Activated CD4-positive, alpha-beta T cell treated with anti-CD3 and anti-CD28 coated beads for 24 hours (primary cell): ENCODE data around the gene NMT1.
"Not testable (repeated sequence)": the region's sequence is repeated elsewhere in the genome, so short reads cannot be mapped to it uniquely, and the experiment has no call there.

Experiments used
- DNase-seq, 2 donors: peaks; one replicate each; pipeline ENCODE4 v3.0.0-alpha.2; 2020; ENCODE audit warnings: low read depth in 2 of 2

Gene NMT1

DNA sequence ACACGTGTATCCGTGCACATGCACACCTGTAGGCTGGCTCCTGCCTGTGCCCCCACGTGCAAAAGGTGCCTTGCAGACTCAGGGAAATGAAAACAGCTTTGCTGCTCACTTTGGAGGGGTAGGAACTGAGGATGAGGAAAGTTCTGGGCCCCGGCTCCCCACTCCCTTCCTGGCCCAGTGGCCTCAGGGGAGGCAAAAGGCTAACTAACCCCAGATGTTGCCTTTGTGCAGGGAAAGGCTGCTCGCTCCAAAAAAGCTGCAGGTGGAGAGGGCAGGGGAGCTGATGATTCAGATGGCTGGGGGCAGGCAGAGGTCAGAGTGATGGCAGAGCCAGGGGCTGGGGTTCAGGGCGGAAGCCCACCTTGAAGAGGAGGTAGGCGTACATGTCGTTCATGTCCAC is 58.8 kb downstream of the NMT1 start:
- no peak for DNase-seq

DNA sequence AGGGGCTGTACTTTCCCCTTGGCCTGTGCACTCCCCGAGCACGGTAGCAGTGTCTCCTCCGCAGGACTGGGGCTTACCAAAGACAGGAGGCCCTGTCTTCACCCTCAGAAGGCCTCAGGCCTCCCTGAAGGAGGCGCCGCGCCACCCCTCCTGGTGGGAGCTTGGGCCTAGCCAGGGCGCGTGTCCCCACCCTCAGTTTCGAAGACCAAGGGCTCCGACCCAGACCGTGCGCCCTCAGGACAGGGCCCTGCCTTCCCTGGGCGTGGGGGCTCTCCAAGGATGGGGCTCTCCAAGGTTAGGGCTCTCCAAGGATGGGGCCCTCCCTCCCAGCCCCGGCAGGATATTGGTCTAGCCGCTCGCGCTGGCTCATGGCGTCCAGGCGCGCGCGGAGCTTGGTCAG is 59.4 kb downstream of the NMT1 start:
- no peak for DNase-seq

DNA sequence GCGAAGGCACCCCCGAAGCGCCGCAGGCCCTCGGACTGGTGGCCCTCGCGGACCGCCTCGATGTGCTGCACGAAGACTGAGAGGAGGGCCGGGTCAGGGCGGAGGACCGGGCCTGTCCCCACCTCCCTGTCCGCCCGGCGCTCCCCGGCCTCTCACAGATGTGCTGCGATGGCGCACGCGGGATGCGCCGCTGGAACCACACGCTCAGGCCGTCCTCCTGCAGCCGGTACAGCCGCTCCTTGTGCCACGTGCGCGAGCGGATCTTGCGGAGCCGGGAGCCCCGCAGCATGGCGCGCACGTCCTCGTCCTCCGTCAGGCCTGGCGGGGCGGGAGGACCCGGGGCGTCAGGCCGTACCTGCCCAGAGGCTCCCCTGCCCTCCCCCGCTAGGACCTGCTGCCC is 59.9 kb downstream of the NMT1 start:
- no peak for DNase-seq

DNA sequence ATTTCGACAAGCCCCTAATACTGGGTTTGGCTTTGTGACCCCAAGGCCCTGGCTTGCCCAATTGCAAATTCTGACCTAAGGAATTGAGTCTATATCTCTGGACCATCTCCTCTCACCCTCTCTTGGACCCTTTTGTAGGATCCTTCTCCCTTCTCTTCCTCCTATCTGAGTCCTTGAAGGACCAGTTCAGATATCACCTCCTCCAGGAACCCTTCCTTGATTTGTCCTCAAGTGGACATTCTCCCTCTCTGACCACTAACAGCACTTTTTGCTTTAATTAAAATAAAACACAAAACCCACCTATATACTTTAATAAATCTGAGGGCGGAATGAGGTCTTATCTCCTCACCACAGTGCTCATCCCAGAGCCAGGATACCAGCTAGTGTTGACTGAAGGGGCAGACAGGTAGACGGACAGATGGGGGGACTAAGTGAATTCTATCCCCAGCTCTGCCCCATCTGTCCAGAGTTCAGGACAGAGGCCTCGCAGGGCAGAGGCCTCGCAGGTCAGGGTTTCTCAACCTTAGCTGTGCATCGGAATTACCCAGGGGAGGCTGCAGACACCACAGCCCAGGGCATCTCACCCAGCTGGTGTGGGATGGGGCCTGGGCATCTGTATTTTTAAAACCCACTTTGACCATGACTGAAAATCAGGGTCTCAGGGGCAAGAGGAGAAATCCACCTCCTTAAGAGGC is 62.1 kb downstream of the NMT1 start:
- DNase-seq, result no peak

DNA sequence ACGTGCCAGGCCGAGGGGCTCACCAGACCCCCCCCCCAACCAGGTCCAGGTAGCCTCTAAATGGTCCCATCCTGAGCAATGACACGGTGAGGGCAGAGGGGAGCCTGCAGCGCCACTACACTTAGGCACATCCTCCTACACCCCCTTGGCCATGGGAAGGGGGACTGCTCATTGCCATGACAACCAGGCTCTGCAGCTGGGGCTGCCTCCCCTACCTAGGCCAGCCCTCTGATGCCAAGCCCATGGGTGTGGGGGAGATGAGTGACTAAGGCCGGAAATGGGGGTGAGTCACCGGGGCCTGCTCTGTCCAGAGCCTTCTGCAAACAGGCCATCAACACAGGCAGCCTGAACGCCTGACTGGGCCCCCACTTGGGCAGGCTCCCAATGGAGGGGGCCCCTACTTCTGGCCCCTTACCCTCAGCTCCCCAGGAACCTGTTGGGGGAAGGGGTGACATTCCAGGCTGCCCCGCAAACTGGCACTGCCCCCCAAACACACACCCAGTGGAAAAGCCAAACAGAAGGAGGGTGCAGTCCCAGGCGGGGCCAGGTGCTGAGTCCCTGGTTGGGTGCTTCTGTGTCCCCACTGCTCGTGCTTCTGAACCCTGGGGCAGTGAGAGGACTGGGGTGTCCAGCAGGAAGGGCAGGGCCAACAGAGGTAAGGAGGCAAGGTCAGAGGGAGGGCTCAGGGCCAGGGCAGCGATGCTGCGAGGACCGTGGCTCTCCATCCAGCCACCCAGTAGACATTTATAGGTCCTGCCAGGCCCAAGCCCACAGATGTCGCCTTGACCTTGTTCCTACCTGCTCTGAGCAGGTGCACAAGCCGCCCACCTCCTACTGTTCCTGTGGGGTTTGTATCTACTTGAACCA is 63.0 kb downstream of the NMT1 start:
- no peak for DNase-seq

DNA sequence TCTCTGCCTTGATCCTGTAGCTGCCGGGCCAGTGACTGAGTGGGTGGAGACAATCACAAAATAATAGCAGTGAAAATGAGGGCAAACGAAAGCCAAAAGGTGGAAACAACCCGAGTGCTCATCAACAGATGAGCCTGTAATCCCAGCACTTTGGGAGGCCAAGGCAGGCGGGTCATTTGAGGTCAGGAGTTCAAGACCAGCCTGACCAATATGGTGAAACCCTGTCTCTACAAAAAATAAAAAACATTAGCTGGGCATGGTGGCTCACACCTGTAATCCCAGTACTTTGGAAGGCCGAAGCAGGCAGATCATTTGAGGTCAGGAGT is 63.6 kb downstream of the NMT1 start:
- DNase-seq, result not testable (repeated sequence)

DNA sequence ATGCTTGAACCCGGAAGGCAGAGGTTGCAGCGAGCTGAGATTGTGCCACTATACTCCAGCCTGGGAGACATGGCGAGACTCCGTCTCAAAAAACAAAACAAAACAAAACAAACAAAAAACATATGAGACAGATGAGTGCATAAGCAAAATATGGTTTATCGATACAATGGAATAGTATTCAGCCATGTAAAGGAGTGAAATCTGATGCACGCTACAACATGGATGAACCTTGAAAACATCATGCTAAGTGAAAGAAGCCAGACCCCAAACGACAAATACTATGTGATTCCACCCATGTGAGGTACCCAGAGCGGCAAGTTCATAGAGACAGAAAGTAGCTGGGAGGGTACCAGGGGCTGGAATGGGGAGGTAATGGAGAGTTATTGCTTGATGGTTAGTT is 64.4 kb downstream of the NMT1 start:
- no peak for DNase-seq

DNA sequence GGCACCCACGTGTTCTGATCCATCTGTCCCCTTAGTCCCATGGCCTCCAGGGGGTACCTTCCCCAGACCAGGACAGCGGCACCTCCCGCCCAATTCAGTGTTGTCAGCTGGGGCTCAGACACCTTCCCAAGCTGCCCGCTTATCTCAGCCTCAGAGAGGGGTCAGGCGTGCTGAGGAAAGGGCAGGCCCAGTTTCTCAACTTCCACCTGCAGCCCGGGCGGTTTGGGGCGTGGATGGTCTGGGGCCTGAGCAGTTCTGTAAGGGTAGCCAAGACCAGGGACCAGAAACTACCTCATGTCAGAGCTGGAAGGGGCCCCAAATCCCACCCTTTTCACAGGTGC is 66.1 kb downstream of the NMT1 start:
- no peak for DNase-seq

DNA sequence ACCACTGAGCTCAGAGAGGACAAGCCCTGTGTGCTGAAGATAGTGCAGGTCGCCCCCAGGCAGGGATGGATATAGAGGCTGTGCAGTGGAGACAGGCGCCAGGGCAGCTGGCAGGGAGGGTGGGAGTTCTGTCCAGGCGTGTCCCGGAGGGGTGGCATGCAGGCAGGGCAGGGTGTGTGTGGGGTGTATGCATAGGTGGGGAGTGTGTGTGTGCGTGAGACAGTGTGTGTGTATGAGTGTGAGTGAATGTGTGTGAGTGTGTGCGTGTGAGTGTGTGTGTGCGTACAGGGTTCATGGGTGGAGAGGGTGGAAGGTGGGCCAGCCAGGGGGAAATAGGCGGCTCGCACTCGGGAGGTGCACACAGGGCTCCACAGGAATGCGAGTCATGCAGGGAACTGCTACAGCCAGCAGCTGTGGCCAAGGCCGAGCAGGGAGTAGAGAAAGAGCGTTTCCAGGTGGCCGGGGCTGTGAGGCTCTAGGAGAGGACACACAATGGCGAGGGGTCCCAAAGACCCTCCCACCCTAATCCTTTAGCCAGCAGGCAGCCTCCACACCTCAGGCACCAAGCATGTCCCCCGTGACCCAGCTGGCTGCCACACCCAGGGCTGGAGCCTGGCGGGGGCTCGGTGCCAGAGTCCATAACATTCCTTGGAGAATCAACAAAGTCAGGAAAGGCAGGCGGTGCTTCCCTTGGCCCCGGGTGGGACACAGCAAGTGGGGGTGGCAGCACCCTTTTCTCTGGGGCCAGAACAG is 66.6 kb downstream of the NMT1 start:
- DNase-seq, result no peak

DNA sequence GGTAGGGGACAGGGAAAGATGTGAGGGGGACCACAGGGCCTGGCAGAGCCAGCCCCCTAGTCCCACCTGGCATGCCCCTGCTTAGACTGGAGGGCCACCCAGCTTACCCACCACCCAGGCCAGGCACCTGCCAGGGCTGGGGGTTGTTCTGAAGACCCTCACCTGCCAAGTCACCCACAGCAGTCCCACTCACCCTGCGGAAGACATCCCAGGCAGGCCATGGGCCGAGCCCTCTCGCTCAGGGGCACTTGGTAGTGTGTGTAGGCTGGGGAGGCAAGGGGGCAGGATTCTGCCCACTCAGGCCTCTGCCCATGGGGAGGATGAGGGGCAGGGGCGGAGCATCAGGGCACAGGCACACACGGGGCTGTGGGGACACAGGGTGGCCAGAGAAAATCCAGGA is 67.2 kb downstream of the NMT1 start:
- DNase-seq, result no peak

DNA sequence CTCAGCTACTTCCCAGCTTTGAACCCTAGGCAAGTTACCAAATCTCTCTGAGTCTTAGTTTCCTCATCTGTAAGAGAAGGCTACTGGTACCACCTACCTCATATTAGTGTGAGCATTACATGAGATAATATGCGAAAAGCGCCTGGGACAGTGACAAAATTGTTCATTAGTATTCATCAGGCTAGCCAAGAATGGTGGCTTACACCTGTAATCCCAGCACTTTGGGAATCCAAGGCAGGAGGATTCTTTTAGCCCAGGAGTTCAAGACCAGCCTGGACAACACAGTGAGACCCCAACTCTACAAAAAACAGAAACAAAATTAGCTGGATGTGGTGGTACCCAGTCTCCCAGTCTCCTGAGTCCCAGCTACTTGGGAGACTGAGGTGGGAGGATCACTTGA is 67.9 kb downstream of the NMT1 start:
- DNase-seq, result no peak

DNA sequence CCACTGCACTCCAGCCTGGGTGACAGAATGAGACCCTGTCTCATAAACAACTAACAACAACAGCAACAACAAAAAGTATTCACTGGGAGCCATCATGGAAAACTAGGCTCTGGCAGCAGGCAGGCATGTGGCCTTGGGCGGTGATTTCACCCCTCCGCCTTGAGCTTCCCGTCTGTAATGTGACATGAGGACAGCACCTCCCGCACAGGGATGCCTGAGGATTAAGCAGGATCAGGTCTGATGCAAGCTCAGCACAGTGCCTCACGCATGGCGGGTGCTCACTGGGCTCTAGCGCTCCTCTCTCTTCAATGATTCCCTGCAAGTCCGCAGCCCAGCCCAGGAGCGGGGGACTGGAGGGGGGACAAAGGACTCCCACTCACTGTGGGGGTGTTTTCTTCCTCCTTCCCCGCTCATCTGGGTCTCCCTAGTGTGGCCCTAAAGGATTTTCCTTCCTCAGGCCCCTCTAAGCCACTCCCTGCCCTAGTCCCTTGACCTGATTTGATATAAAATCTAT is 68.4 kb downstream of the NMT1 start:
- no peak for DNase-seq

DNA sequence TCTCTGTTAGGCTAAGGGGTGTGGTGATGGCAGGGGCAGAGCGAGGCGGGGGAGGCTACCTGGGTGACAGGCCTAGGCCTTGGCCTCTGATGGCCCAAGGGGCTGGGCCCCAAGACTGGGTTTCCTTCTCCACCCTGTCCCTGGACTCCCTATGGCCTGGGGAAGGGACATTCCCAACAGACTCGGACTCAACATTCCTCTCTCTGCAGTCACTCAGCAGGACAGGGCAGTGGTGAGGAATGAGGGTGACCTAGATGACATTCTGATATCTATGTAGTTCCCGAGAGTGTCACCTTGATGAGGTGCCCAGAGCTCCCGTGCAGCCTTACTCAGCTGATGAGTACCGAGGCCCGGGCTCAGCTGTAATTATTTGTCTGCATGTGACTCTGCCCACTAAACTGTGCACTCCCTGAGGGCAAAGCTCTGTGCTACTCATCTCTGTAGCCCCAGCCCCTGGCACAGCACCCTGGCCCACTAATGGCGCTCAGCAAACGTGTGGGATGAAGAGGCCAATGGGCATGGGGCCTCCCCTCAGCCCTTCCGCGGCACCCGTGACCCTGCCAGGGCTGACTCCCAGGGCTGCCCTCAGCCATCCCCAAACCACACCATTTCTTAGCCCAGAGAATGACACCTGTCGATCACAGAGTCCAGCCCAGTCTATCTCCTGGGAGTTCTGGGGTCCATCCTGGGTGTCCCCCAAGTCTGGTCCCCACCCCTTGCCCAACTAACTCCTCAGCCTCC is 69.0 kb downstream of the NMT1 start:
- no peak for DNase-seq

DNA sequence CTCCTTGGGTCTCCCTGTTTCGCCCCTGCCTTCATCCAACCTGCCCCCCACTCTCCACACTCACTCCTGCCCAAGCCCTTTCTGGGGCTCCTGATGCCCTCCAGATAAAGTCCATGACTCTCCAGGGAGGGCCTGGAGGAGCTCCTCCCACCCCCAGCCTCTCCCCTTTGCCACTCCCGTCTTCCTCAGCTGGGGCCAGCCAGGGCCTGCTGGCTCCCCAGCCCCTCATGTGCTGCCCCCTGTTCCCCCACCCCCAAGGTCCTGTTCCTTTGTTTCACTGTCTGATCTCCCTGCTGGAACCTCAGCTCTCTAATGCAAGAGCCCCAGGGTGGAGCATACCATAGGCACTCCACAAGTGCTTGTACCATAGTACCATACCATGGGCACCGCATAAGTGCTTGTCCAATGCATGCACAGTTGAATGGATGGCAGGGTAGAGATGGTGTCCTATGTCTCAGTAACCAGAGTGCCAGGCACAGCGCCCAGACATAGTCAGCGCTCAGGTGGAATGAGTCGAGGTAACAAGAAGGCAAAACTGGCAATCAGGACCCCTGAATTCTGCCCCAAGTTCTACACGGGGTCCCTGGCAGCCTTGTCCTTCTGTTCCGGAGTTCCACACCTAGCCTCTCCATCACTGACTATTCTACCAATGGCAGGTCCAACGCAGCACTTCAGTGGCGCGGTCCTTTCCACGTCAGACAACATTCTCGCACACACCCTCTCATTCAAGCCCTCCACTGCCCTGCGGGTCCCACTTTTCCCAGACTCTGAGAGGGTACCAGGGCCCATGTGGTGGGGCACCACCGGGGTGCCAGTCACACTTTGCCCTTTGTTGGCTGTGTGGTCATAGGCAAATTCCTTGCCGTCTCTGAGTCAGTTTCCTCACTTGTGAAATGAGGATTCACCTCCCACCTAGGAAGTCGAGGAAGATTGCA is 69.8 kb downstream of the NMT1 start:
- no peak for DNase-seq

DNA sequence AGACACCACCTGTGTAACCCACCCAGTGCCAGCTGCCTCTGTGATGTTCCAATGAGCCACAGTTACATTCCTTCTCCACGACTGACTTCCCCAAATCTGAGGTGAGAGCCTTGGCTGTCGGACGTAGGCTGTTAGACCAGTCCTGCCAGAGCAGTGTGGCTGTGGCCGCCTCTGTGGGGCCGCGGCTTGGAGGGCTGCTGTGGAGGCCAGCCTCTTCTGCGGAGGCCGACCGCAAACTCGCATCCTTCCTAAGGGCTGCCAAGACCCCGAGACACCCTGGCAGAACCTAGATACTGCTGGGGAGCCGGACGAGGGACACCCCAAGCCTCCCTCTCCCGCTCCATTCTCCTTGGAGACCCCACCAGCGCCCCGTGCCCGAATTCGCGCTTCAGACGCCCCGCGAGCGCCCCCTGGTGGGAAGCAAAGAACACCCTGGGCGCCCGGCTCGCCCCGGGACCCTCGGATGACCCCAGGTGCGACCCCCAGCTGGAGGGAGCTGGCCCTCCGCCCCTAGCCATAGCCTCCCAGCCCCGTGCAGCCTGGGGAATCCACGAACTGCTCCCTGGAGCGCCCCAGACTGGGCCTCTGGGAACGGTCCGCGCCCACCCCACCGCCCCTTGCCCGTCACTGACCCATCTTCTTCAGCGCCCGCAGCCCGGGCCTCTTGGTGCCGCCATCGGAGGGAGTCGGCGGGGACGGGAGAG is 70.7 kb downstream of the NMT1 start:
- DNase-seq, result peak in 1 of 2 donors; percentile 38

DNA sequence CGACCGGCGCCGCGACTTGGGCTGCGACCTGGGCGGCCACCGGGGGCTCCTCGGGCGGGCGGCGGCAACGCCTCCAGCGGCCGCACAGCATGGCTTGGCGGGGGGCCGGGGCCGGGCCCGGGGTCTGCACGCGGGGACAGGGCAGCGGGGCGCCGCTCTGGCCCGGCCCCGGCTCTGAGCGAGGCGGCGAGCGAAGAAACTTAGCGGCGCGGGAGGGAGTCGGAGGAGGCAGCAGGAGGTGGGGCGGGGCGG is 71.1 kb downstream of the NMT1 start, which contains the start of gene PLCD3:
Gene PLCD3, minus strand, starts transcription at position 196 of the 252 bp plus-strand sequence. Its CDS starts 105 bp downstream, at position 91.
- peak in 1 of 2 donors; percentile 51 for DNase-seq

DNA sequence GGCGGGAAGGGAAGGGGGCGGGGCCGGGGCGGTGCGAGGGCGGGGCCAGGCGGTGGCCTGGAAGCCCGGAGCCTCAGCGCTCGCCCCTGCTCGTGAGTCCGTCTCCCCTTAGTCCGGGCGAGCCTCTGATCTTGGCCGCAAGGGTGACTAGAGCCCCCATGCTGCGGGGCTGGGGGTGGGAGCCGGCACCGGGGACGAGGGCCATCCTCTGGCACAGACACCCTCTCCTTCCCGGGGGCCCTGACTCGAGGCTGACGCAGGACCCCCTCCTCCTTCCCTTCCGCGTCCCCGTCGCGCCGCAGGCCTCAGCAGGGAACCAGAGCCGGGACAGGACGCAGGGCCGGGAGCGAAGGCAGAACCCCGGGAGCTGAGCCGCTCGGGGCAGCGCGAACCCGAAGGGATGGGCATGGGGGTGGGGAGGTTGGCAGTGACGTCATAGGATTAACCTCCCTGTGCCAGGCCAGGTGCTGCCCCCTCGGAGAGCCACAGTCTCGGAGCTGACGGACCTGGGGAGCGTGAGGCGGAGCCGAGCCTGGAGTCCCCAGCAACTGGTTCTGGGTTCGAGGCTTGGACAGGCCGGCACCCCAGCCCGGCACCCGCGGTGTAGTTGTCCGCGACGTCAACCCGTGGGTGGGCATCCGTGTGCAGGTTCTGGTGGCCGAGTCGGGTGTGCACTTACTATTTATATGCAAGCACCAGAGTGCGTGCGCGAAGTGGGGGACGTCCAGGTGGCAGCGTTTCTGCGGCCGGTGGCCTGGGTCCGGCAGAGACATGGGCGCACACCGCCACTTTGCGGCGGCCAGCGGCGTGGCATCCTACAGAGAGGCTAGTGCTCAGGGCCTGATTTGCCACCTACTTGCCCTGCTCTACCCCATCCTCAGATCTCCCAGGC is 71.7 kb downstream of the NMT1 start:
- peak; percentile 36 to 59 for DNase-seq

DNA sequence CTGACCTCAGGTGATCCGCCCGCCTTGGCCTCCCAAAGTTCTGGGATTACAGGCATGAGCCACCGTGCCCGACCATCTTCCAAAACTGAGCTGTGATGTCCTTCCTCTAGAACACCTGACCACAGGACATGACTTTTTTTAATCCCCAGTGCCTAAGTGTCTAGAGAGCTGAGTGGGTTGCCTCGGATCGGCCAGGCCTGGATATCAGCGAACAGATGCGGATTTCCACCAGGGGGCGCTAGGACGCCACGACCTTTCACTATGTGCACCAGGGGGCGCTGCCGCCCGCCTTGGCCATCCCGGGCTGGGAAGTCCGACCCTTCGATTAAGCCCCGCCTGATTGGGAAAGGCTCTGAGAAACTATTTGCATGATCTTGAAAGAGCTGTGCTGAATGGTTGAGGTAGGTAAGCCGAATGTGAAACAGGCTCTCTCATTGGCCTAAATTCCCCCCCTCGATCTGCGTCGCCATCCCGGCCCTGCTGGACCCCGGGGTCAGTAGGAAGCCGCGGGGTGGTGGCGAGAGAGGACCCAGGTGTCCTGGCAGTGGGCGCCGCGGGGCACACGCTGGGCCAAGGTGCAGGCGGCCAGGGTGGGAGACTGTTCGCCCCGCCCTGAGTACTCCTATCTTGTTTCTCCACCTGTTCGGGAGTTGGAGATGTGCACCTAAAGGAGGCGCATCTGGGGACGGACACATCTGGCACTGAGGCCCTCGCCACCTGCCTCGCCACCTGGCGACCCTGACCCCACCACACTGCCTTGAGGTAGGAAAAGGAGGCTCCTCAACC is 74.3 kb downstream of the NMT1 start, which contains the start of gene ACBD4:
Gene ACBD4, plus strand, starts transcription at position 496 of the 786 bp plus-strand sequence. CDS start 458 bp downstream, outside the sequence.
- DNase-seq, result peak; percentile 96
